GM13976 (cell line): Measurements from ENCODE around the gene PDCD1.
"Not testable (repeated sequence)": the region's sequence is repeated elsewhere in the genome, so short reads cannot be mapped to it uniquely, and the experiment has no call there.

ENCODE experiments used
- DNase-seq: peaks from one replicate; pipeline ENCODE4 v3.0.0; 2012; ENCODE audit warnings: low spot score
- CTCF ChIP-seq: IDR thresholded peaks from 2 replicates; pipeline ENCODE4 v1.5.1; 2012; ENCODE audit warnings: borderline replicate concordance, mild to moderate bottlenecking; ENCODE audit not compliant: insufficient read depth; ENCODE audit errors: extremely low read depth, missing control alignments, control extremely low read depth
- in situ Hi-C: fragments of 300-500 bp; cut with MboI; formaldehyde crosslinking; loops from one replicate; pipeline ENCODE4 v1.12.0; 2022; ENCODE audit warnings: low sequenced_read_pairs, mixed read lengths, inconsistent platforms; ENCODE audit not compliant: unreplicated experiment

The PDCD1 gene

GRCh38 chr2:241822264-241822623 is 36.5 kb downstream of the PDCD1 start:
- peak; percentile 46 for DNase-seq
- no peak for TF ChIP-seq CTCF

DNA sequence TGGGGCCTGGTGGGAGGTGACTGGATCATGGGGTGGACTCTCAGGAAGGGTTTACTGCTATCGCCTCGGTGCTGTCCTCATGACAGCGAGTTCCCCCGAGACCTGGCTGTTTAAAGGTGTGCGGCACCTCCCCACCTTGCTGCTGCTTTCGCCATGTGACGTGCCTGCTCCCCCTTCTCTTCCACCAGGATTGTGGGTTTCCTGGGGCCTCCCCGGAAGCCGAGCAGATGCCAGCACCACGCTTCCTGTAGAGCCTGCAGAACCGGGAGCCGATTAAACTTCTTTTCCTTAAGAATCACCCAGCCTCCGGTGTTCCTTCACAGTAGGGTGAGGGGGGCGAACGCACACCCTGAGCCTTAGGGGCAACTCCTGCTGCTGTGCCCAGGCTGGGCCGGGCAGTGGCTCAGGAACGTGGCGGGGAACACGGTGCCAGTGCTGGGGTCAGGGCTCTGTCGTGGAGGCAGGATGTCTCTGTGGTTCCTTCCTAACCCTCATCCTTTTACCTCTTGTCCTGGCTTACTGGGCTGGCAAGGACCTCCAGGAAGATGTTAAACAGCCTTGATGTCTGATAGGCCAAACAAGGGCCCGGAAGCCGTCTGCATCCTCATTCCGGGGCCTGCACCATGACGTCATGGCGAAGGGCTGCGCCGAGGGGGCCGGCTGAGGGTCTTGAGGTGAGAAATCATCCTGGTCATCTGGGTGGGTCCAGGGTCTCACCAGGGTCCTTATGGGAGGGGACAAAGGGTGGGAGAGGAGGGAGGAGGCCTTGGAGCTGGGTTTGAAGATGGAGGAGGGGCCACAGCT is 37.0 kb downstream of the PDCD1 start:
- in situ Hi-C loops: no loop called here

More at GRCh38 chr2:241822264-241822623, 36.5 kb downstream of the PDCD1 start:
- in situ Hi-C loops: no loop called here

DNA sequence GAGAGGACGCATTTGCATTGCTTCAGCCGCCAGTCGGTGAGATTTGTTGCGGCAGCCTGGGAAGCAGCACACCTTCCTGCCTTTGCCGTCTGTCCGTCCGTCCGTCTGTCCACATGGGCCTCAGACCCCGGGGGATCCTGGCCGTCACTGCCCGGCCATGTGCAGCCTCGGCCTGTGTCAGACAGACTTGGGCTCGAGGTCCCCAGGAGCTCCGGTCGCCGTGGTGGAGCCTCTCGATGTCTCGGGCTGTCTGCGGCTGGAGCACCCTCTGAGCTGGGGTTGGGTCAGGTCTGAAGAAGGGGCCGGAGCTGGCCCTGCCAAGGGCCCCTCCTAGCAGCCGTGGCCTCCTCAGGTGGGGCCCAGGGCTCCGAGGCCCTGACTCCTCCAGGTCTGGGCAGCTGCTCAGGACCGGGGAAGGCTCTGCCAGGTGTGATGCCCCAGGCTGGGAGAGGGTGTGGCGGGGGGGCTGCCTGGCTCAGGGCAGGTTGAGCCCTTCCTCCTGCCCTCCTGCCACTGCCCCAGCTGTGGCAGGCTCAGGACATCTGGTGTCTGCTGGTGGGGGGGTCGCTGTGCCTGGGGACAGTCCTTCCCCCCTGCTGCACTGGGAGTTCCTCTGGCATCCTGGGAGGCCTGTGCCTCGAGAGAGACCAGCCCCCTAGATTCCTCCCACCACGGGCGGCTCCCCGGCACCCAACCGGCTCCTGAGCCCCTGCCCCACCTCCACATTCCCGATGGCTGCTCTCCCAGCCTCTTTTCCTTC is 37.9 kb downstream of the PDCD1 start:
- no peak for TF ChIP-seq CTCF
- in situ Hi-C loops: no loop called here
- peak; percentile 26 for DNase-seq

More for the DNA sequence above, 37.0 kb downstream of the PDCD1 start:
- TF ChIP-seq CTCF: no peak
- DNase-seq: peak; percentile 35

DNA sequence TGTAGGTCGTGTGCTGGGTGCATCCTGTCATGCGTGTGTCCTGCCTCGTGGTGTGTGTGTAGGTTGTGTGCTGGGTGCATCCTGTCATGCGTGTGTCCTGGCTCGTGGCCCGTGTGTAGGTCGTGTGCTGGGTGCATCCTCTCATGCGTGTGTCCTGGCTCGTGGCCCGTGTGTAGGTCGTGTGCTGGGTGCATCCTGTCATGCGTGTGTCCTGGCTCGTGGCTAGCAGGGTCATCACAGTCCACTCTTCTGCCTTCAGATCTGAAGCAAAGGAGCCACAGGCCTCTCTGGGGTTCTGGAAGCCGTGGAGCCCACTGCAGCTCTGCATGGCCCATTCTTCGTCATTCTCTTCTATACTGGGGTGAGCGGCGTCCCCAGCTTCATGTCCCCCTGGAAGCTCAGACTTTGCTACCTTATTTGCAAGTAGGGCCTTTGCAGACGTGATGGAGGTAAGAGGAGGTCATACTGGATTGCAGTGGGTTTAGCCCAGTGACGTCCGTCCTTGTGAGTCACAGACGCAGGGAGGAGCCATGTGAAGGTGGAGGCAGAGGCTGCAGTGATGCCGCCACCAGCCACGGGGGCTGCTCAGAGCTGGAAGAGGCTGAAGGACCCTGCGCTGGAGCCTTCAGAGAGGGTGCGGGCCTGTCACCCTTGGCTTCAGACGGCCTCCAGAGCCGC is 38.6 kb downstream of the PDCD1 start:
- DNase-seq, in situ Hi-C loops: not testable (repeated sequence)

GRCh38 chr2:241818943-241819270 is 39.8 kb downstream of the PDCD1 start:
- in situ Hi-C loops: no loop called here
- TF ChIP-seq CTCF: no peak
- no peak for DNase-seq

- DNase-seq: peak; percentile 21
- in situ Hi-C loops: no loop called here
- no peak for TF ChIP-seq CTCF
Measured at GRCh38 chr2:241818229-241818942, 40.3 kb downstream of the PDCD1 start.

- DNase-seq, in situ Hi-C loops: not testable (repeated sequence)
Measured at GRCh38 chr2:241817821-241818215, 40.9 kb downstream of the PDCD1 start.
